ENCODE data around the gene RABL3.
"Not testable (repeated sequence)": the region's sequence is repeated elsewhere in the genome, so short reads cannot be mapped to it uniquely, and the experiment has no call there.

Gene RABL3

GRCh38 chr3:120767106-120767505 is 24.8 kb upstream of the RABL3 start:
- no peak overlapping the region for H3K4me3 ChIP-seq
- no peak overlapping the region for H3K4me2 ChIP-seq
- no peaks in the 10 kb centered on the region for H3K27me3 ChIP-seq
- no peak overlapping the region for H3K27ac ChIP-seq
- H3K4me1 ChIP-seq = peaks cover 8% of the 10 kb centered on the region; the same call in 1 of the 2 replicates
- TF ChIP-seq Cebpa-rat (IDR thresholded peaks at IDR 0.05) = no peak
- H4K20me1 ChIP-seq = peaks cover 37% of the 10 kb centered on the region
- H3K36me3 ChIP-seq = peaks cover 24% of the 10 kb centered on the region
- no peaks in the 10 kb centered on the region for H3K9me3 ChIP-seq
- no peak overlapping the region for H3K9ac ChIP-seq

- TF ChIP-seq Cebpa-rat (IDR thresholded peaks at IDR 0.05) = no peak
- Histone ChIP-seq H3K9me3 (no peaks in the 10 kb centered on the region), H3K4me2 (no peak overlapping the region), H3K4me1 (peaks cover 8% of the 10 kb centered on the region; the same call in 1 of the 2 replicates), H3K36me3 (peaks cover 19% of the 10 kb centered on the region), H3K9ac (no peak overlapping the region), H4K20me1 (peaks cover 37% of the 10 kb centered on the region), H3K27ac (no peak overlapping the region), H3K4me3 (no peak overlapping the region), H3K27me3 (no peaks in the 10 kb centered on the region)
Measured at GRCh38 chr3:120766576-120766975, 24.3 kb upstream of the RABL3 start.

GRCh38 chr3:120765830-120766493 is 23.6 kb upstream of the RABL3 start:
- Histone ChIP-seq H4K20me1 (peaks cover 37% of the 10 kb centered on the region), H3K9me3 (no peaks in the 10 kb centered on the region), H3K27me3 (no peaks in the 10 kb centered on the region), H3K36me3 (peaks cover 12% of the 10 kb centered on the region), H3K4me2 (no peak overlapping the region), H3K9ac (no peak overlapping the region), H3K4me3 (no peak overlapping the region), H3K27ac (no peak overlapping the region), H3K4me1 (peaks cover 8% of the 10 kb centered on the region; the same call in 1 of the 2 replicates)
- no peak for TF ChIP-seq Cebpa-rat (IDR thresholded peaks at IDR 0.05)

GRCh38 chr3:120764206-120764605 is 21.9 kb upstream of the RABL3 start:
- no peak for TF ChIP-seq Cebpa-rat (IDR thresholded peaks at IDR 0.05)
- no peak overlapping the region for H3K27ac ChIP-seq
- no peaks in the 10 kb centered on the region for H3K27me3 ChIP-seq
- no peak overlapping the region for H3K9ac ChIP-seq
- 0 out of 2 replicates have a peak, but pooled peaks cover 4% of the 10 kb centered on the region for H3K9me3 ChIP-seq
- H3K4me3 ChIP-seq = no peak overlapping the region
- peaks cover 8% of the 10 kb centered on the region; the same call in 1 of the 2 replicates for H3K4me1 ChIP-seq
- no peak overlapping the region for H3K4me2 ChIP-seq
- peaks cover 4% of the 10 kb centered on the region for H3K36me3 ChIP-seq
- peaks cover 37% of the 10 kb centered on the region for H4K20me1 ChIP-seq

GRCh38 chr3:120763601-120764000 is 21.3 kb upstream of the RABL3 start:
- H3K4me3 ChIP-seq = no peak overlapping the region

GRCh38 chr3:120762615-120763014 is 20.3 kb upstream of the RABL3 start:
- H3K4me1 ChIP-seq = peaks cover 8% of the 10 kb centered on the region; the same call in 1 of the 2 replicates
- peaks cover 17% of the 10 kb centered on the region for H3K36me3 ChIP-seq
- no peaks in the 10 kb centered on the region for H3K27me3 ChIP-seq
- no peak overlapping the region for H3K27ac ChIP-seq
- no peak overlapping the region for H3K9ac ChIP-seq
- no peak for TF ChIP-seq Cebpa-rat (IDR thresholded peaks at IDR 0.05)
- H3K9me3 ChIP-seq = peaks cover 20% of the 10 kb centered on the region
- peaks cover 37% of the 10 kb centered on the region for H4K20me1 ChIP-seq
- H3K4me2 ChIP-seq = no peak overlapping the region
- H3K4me3 ChIP-seq = no peak overlapping the region

More at GRCh38 chr3:120763601-120764000, 21.3 kb upstream of the RABL3 start:
- H3K27me3 ChIP-seq = no peaks in the 10 kb centered on the region
- no peak overlapping the region for H3K4me2 ChIP-seq
- H3K9ac ChIP-seq = no peak overlapping the region
- peaks cover 8% of the 10 kb centered on the region; the same call in 1 of the 2 replicates for H3K4me1 ChIP-seq
- peaks cover 10% of the 10 kb centered on the region for H3K9me3 ChIP-seq
- H3K36me3 ChIP-seq = peaks cover 7% of the 10 kb centered on the region; the same call in 1 of the 2 replicates
- TF ChIP-seq Cebpa-rat (IDR thresholded peaks at IDR 0.05) = no peak
- H3K27ac ChIP-seq = no peak overlapping the region
- H4K20me1 ChIP-seq = peaks cover 37% of the 10 kb centered on the region

- H3K9me3 ChIP-seq = peaks cover 23% of the 10 kb centered on the region
- not testable (repeated sequence) for H3K4me1 ChIP-seq, H3K4me3 ChIP-seq, H3K9ac ChIP-seq, H3K27me3 ChIP-seq, H3K4me2 ChIP-seq, H3K27ac ChIP-seq
- H3K36me3 ChIP-seq = peaks cover 30% of the 10 kb centered on the region
- H4K20me1 ChIP-seq = peaks cover 10% of the 10 kb centered on the region
Measured at GRCh38 chr3:120758551-120758950, 16.2 kb upstream of the RABL3 start.

- Histone ChIP-seq H3K36me3 (peaks cover 48% of the 10 kb centered on the region), H3K4me3 (no peak overlapping the region), H3K4me2 (no peak overlapping the region), H3K9me3 (peaks cover 23% of the 10 kb centered on the region), H3K4me1 (no peaks in the 10 kb centered on the region), H3K9ac (no peak overlapping the region), H4K20me1 (0 out of 2 replicates have a peak, but pooled peaks cover 6% of the 10 kb centered on the region), H3K27ac (no peak overlapping the region), H3K27me3 (no peaks in the 10 kb centered on the region)
- TF ChIP-seq Cebpa-rat (IDR thresholded peaks at IDR 0.05) = no peak
Measured at GRCh38 chr3:120756061-120756460, 13.7 kb upstream of the RABL3 start.

GRCh38 chr3:120753810-120754209 is 11.5 kb upstream of the RABL3 start:
- no peak overlapping the region for H3K4me3 ChIP-seq
- H3K27me3 ChIP-seq = no peaks in the 10 kb centered on the region
- H3K4me2 ChIP-seq = no peak overlapping the region
- peaks cover 15% of the 10 kb centered on the region for H3K9me3 ChIP-seq
- H4K20me1 ChIP-seq = 0 out of 2 replicates have a peak, but pooled peaks cover 6% of the 10 kb centered on the region
- H3K27ac ChIP-seq = no peak overlapping the region
- TF ChIP-seq Cebpa-rat (IDR thresholded peaks at IDR 0.05) = no peak
- no peak overlapping the region for H3K9ac ChIP-seq
- H3K4me1 ChIP-seq = no peaks in the 10 kb centered on the region
- peaks cover 56% of the 10 kb centered on the region for H3K36me3 ChIP-seq

GRCh38 chr3:120752865-120753264 is 10.5 kb upstream of the RABL3 start:
- peaks cover 46% of the 10 kb centered on the region for H3K36me3 ChIP-seq
- H3K27me3 ChIP-seq = no peaks in the 10 kb centered on the region
- H3K4me2 ChIP-seq = no peak overlapping the region
- no peak overlapping the region for H3K4me3 ChIP-seq
- H3K27ac ChIP-seq = no peak overlapping the region
- 0 out of 2 replicates have a peak, but pooled peaks cover 6% of the 10 kb centered on the region for H4K20me1 ChIP-seq
- H3K9ac ChIP-seq = no peak overlapping the region
- H3K9me3 ChIP-seq = peaks cover 7% of the 10 kb centered on the region
- H3K4me1 ChIP-seq = no peaks in the 10 kb centered on the region
- no peak for TF ChIP-seq Cebpa-rat (IDR thresholded peaks at IDR 0.05)

Data from BLaER1 (cell line).